ENCODE results near the gene CHCHD1.

CHCHD1 gene

GRCh38 chr10:73810735-73811465, 29.1 kb downstream of the CHCHD1 start:
- in situ Hi-C loops (cut with MboI; ENCODE audit: low sequenced_read_pairs, unreplicated experiment), result no loop called here
- DNase-seq (ENCODE audit: low spot score), result peak; percentile 63

DNA sequence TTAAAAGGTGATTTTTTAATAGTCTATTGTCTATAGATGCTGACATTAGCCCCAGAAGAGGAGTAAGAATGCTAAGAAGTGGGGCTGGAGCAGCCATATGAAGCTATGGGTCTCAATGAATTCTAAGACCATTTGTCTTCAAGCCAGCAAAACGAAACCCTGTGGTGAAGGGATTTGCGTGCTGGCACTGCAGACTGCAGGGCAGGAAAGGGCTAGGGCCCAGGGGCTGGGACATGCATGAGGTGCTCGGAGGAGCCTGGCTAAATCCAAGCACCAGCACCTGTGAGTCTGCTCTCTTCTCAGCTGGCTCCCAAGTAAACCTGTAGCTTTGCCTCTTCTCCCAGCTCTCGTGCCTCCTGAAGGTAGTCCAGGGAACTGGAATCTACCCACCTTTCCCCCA, 30.8 kb downstream of the CHCHD1 start:
- TF ChIP-seq, protein P1, sequence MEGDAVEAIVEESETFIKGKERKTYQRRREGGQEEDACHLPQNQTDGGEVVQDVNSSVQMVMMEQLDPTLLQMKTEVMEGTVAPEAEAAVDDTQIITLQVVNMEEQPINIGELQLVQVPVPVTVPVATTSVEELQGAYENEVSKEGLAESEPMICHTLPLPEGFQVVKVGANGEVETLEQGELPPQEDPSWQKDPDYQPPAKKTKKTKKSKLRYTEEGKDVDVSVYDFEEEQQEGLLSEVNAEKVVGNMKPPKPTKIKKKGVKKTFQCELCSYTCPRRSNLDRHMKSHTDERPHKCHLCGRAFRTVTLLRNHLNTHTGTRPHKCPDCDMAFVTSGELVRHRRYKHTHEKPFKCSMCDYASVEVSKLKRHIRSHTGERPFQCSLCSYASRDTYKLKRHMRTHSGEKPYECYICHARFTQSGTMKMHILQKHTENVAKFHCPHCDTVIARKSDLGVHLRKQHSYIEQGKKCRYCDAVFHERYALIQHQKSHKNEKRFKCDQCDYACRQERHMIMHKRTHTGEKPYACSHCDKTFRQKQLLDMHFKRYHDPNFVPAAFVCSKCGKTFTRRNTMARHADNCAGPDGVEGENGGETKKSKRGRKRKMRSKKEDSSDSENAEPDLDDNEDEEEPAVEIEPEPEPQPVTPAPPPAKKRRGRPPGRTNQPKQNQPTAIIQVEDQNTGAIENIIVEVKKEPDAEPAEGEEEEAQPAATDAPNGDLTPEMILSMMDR (IDR thresholded peaks at IDR 0.05; ENCODE audit: borderline replicate concordance, control extremely low read depth, extremely low read depth, insufficient read depth, missing control alignments), result no peak
- DNase-seq (ENCODE audit: low spot score), result no peak
- in situ Hi-C loops (cut with MboI; ENCODE audit: low sequenced_read_pairs, unreplicated experiment), result no loop called here

More at GRCh38 chr10:73810735-73811465, 29.1 kb downstream of the CHCHD1 start:
- TF ChIP-seq, protein P1 (IDR thresholded peaks at IDR 0.05; ENCODE audit: borderline replicate concordance, control extremely low read depth, extremely low read depth, insufficient read depth, missing control alignments), result no peak

DNA sequence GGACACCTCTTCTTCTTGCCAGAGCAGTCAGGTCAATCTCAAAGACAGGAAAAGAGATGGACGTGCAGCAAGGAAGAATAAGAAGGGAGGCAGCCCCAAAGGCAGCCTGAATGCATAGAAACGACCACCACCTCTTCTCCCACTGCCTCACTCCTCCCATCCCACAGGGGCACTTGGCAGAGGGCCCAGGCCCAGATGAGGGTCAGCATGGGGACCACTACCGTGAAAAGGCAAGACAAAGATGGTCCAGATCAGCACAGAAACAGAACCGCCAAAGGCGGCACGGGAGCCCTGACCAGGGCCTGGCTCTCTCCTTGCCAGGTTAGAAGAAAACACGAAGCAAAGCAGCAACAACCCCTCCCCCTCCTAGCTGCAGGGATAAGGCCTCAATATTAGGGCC, 31.5 kb downstream of the CHCHD1 start:
- no peak for DNase-seq (ENCODE audit: low spot score)
- in situ Hi-C loops (cut with MboI; ENCODE audit: low sequenced_read_pairs, unreplicated experiment), result no loop called here
- TF ChIP-seq, protein P1 (IDR thresholded peaks at IDR 0.05; ENCODE audit: borderline replicate concordance, control extremely low read depth, extremely low read depth, insufficient read depth, missing control alignments), result no peak

GRCh38 chr10:73814276-73814895, 32.5 kb downstream of the CHCHD1 start:
- TF ChIP-seq, protein P1 (IDR thresholded peaks at IDR 0.05; ENCODE audit: borderline replicate concordance, control extremely low read depth, extremely low read depth, insufficient read depth, missing control alignments), result no peak
- in situ Hi-C loops (cut with MboI; ENCODE audit: low sequenced_read_pairs, unreplicated experiment), result no loop called here
- no peak for DNase-seq (ENCODE audit: low spot score)

- in situ Hi-C loops (cut with MboI; ENCODE audit: low sequenced_read_pairs, unreplicated experiment), result no loop called here
- DNase-seq (ENCODE audit: low spot score), result peak; percentile 57
- TF ChIP-seq, protein P1 (IDR thresholded peaks at IDR 0.05; ENCODE audit: borderline replicate concordance, control extremely low read depth, extremely low read depth, insufficient read depth, missing control alignments), result peak; percentile 32
Observed at GRCh38 chr10:73814896-73815718, 33.3 kb downstream of the CHCHD1 start.

- in situ Hi-C loops (cut with MboI; ENCODE audit: low sequenced_read_pairs, unreplicated experiment), result no loop called here
- no peak for DNase-seq (ENCODE audit: low spot score)
- TF ChIP-seq, protein P1 (IDR thresholded peaks at IDR 0.05; ENCODE audit: borderline replicate concordance, control extremely low read depth, extremely low read depth, insufficient read depth, missing control alignments), result no peak
Observed at GRCh38 chr10:73815719-73816030, 33.8 kb downstream of the CHCHD1 start.

Measured in GM13976 (cell line).